Measurements from ENCODE around the gene FHDC1. TPM values are rescaled to one million over a fixed set of nuclear protein-coding genes. Genes with fewer than 3 reads are reported as not detected.

The FHDC1 gene
- total RNA-seq, 1 experiment from 2014 or later, result 0.21 TPM

GRCh38 chr4:152999346-153000075, 63.4 kb downstream of the FHDC1 start:
- ChIA-PET CTCF (no interaction called here), POLR2A (no interaction called here)
- Histone ChIP-seq H3K27ac (ENCODE audit: low read length) (no peak overlapping the region), H3K27me3 (ENCODE audit: control insufficient read depth, insufficient read depth, low read length) (no peaks in the 10 kb centered on the region), H3K4me3 (ENCODE audit: low read depth in 2 of 2, low read length in 2 of 2) (no peak overlapping the region), H3K9me3 (ENCODE audit: control insufficient read depth, insufficient read depth, low read depth, low read length) (no peaks in the 10 kb centered on the region), H3K36me3 (ENCODE audit: control insufficient read depth, insufficient read depth, low read length) (no peaks in the 10 kb centered on the region), H3K4me1 (ENCODE audit: control insufficient read depth, insufficient read depth, low read length) (no peaks in the 10 kb centered on the region)
- in situ Hi-C loops (cut with HindIII; ENCODE audit: low pct_unique_long_range_greater_than_20kb, low sequenced_read_pairs) (no loop called here), intact Hi-C loops (cut with micrococcal nuclease; ENCODE audit: unreplicated experiment) (no loop called here)
- TF ChIP-seq SIN3A (IDR thresholded peaks at IDR 0.05; ENCODE audit: borderline replicate concordance, insufficient read depth, low read depth, low read length), result no peak
- TF ChIP-seq REST (IDR thresholded peaks at IDR 0.05; ENCODE audit: insufficient read depth in 1 of 2, low read depth in 2 of 2, low read length in 1 of 2), result no peak
- TF ChIP-seq, protein P1, sequence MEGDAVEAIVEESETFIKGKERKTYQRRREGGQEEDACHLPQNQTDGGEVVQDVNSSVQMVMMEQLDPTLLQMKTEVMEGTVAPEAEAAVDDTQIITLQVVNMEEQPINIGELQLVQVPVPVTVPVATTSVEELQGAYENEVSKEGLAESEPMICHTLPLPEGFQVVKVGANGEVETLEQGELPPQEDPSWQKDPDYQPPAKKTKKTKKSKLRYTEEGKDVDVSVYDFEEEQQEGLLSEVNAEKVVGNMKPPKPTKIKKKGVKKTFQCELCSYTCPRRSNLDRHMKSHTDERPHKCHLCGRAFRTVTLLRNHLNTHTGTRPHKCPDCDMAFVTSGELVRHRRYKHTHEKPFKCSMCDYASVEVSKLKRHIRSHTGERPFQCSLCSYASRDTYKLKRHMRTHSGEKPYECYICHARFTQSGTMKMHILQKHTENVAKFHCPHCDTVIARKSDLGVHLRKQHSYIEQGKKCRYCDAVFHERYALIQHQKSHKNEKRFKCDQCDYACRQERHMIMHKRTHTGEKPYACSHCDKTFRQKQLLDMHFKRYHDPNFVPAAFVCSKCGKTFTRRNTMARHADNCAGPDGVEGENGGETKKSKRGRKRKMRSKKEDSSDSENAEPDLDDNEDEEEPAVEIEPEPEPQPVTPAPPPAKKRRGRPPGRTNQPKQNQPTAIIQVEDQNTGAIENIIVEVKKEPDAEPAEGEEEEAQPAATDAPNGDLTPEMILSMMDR (IDR thresholded peaks at IDR 0.05), result no peak
- TF ChIP-seq TCF7L2 (IDR thresholded peaks at IDR 0.05; ENCODE audit: low read depth, low read length), result no peak
- TF ChIP-seq POLR2AphosphoS5 (IDR thresholded peaks at IDR 0.05; ENCODE audit: low read depth, low read length), result no peak
- ATAC-seq, result no peak
- no TSS peak for BruUV-seq (replicated peaks)
- DNase-seq (ENCODE audit: low read depth, low spot score), result no peak

DNA sequence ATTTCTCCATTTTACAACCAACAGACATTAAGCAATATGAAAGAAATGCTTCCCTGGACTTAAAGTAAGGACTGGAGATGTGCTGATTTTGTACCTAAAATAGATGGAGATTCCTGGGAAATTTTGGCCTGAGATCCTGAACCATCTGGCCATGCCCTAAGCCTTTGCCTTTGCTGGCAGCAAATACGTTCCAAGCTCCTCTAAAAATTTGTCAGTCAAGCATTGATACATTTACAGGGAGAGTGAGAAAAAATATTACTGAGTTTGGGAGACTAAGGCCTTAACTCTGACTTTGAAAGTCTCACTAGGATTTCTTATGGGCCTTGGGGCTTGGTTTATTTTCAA, 63.9 kb downstream of the FHDC1 start:
- ChIA-PET CTCF (no interaction called here), POLR2A (no interaction called here)
- ATAC-seq (no peak), DNase-seq (ENCODE audit: low read depth, low spot score) (no peak)
- no TSS peak for BruUV-seq (replicated peaks)
- no peaks in the 10 kb centered on the region for H3K36me3 ChIP-seq (ENCODE audit: control insufficient read depth, insufficient read depth, low read length)
- no peak overlapping the region for H3K4me3 ChIP-seq (ENCODE audit: low read depth in 2 of 2, low read length in 2 of 2)
- TF ChIP-seq SIN3A (IDR thresholded peaks at IDR 0.05; ENCODE audit: borderline replicate concordance, insufficient read depth, low read depth, low read length) (no peak), TCF7L2 (IDR thresholded peaks at IDR 0.05; ENCODE audit: low read depth, low read length) (no peak), REST (IDR thresholded peaks at IDR 0.05; ENCODE audit: insufficient read depth in 1 of 2, low read depth in 2 of 2, low read length in 1 of 2) (no peak), POLR2AphosphoS5 (IDR thresholded peaks at IDR 0.05; ENCODE audit: low read depth, low read length) (no peak)
- TF ChIP-seq, protein P1 (IDR thresholded peaks at IDR 0.05), result no peak
- no peak overlapping the region for H3K27ac ChIP-seq (ENCODE audit: low read length)
- intact Hi-C loops (cut with micrococcal nuclease; ENCODE audit: unreplicated experiment) (no loop called here), in situ Hi-C loops (cut with HindIII; ENCODE audit: low pct_unique_long_range_greater_than_20kb, low sequenced_read_pairs) (no loop called here)
- H3K4me1 ChIP-seq (ENCODE audit: control insufficient read depth, insufficient read depth, low read length), result no peaks in the 10 kb centered on the region
- H3K9me3 ChIP-seq (ENCODE audit: control insufficient read depth, insufficient read depth, low read depth, low read length), result no peaks in the 10 kb centered on the region
- H3K27me3 ChIP-seq (ENCODE audit: control insufficient read depth, insufficient read depth, low read length), result no peaks in the 10 kb centered on the region
